Testis (tissue), 2 donors: ENCODE measurements around the gene CAMLG.

ENCODE experiments used
- CTCF ChIP-seq, 3 experiments: fragments of 450-650 bp in 2 of 3; fragments of 200-600 bp in 1 of 3; sonication (generic) in 1 of 3; IDR thresholded peaks; one replicate each; pipeline ENCODE4 v1.5.1; 2016 to 2019; ENCODE audit warnings: antibody characterized with exemption in 3 of 3, mild to moderate bottlenecking in 2 of 3, moderate library complexity in 1 of 3
- POLR2A ChIP-seq: fragments of 450-650 bp; IDR thresholded peaks from one replicate; pipeline ENCODE4 v1.6.1; 2017; ENCODE audit warnings: antibody characterized with exemption, mild to moderate bottlenecking, moderate library complexity

GRCh38 chr5:134794819-134795218 lies 56.5 kb downstream of the CAMLG start:
- TF ChIP-seq CTCF (IDR thresholded peaks at IDR 0.05), result no peak
- TF ChIP-seq POLR2A, result no peak
